ENCODE results near the gene GABRA4.

DNA sequence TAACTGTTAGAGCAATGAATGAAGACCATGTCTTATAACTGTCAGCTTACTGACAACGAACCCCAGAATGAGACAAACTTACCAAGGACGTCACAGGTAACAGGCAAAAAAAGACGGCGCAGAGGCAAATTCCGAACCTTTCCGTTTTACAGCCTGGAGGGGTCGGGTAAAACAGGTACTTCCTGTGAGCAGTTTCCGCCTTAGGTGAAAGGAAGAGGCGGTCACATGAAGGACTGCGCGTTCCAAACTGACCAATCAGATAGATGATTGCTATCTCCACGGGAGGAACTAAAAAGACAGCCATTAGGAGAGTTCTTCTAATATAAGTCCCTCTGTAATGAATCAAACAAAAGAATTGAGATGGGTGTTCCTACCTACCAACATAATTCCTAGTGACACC, 84.3 kb downstream of the GABRA4 start, which contains the start of gene COX7B2:
- TF ChIP-seq, protein P1, sequence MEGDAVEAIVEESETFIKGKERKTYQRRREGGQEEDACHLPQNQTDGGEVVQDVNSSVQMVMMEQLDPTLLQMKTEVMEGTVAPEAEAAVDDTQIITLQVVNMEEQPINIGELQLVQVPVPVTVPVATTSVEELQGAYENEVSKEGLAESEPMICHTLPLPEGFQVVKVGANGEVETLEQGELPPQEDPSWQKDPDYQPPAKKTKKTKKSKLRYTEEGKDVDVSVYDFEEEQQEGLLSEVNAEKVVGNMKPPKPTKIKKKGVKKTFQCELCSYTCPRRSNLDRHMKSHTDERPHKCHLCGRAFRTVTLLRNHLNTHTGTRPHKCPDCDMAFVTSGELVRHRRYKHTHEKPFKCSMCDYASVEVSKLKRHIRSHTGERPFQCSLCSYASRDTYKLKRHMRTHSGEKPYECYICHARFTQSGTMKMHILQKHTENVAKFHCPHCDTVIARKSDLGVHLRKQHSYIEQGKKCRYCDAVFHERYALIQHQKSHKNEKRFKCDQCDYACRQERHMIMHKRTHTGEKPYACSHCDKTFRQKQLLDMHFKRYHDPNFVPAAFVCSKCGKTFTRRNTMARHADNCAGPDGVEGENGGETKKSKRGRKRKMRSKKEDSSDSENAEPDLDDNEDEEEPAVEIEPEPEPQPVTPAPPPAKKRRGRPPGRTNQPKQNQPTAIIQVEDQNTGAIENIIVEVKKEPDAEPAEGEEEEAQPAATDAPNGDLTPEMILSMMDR (IDR thresholded peaks at IDR 0.05), result no peak
- TF ChIP-seq EP300 (IDR thresholded peaks at IDR 0.05), result no peak
- TF ChIP-seq POLR2A (IDR thresholded peaks at IDR 0.05), result no peak

Measured in upper lobe of left lung (tissue), 4 donors.